OCI-LY1 (cell line): ENCODE data around the gene EFNA3.

ENCODE experiments used
- H2AFZ ChIP-seq: fragments of 200-600 bp; sonication (generic), shearing (Covaris generic); 2 replicates; pipeline ENCODE4 v1.6.0; 2014; ENCODE audit warnings: antibody characterized with exemption, mild to moderate bottlenecking, low read length
- H3F3A ChIP-seq: fragments of 200-600 bp; sonication (generic), shearing (Covaris generic); 2 replicates; pipeline ENCODE4 v1.6.0; 2014; ENCODE audit warnings: mild to moderate bottlenecking, antibody characterized with exemption, low read length, moderate library complexity; ENCODE audit not compliant: insufficient read depth
- H3K27ac ChIP-seq: fragments of 200-600 bp; sonication (generic); 2 replicates; pipeline ENCODE4 v1.5.1; 2014; ENCODE audit warnings: low read length, mixed run types, mild to moderate bottlenecking, low read depth; ENCODE audit not compliant: poor library complexity, severe bottlenecking
- H3K27me3 ChIP-seq: fragments of 200-600 bp; sonication (generic); 2 replicates; pipeline ENCODE4 v1.6.0; 2014; ENCODE audit warnings: antibody characterized with exemption, mild to moderate bottlenecking, low read length, moderate library complexity; ENCODE audit not compliant: insufficient read depth
- H3K36me3 ChIP-seq: fragments of 200-600 bp; sonication (generic); 2 replicates; pipeline ENCODE4 v1.6.1; 2014; ENCODE audit warnings: mild to moderate bottlenecking, antibody characterized with exemption, low read length, moderate library complexity, mixed read lengths; ENCODE audit not compliant: insufficient read depth
- H3K4me1 ChIP-seq: fragments of 200-600 bp; sonication (generic); 2 replicates; pipeline ENCODE4 v1.5.1; 2014; ENCODE audit warnings: mild to moderate bottlenecking, low read length, moderate library complexity; ENCODE audit not compliant: insufficient read depth, severe bottlenecking
- H3K4me2 ChIP-seq: fragments of 200-600 bp; sonication (generic), shearing (Covaris generic); 2 replicates; pipeline ENCODE4 v1.6.1; 2014; ENCODE audit warnings: low read length
- H3K4me3 ChIP-seq: fragments of 200-600 bp; sonication (generic); 2 replicates; pipeline ENCODE4 v1.5.1; 2014; ENCODE audit warnings: low read length, low read depth, mild to moderate bottlenecking, mixed read lengths; ENCODE audit not compliant: poor library complexity, severe bottlenecking
- H3K79me2 ChIP-seq: fragments of 200-600 bp; shearing (Covaris generic); 2 replicates; pipeline ENCODE4 v1.6.1; 2016; ENCODE audit warnings: mixed run types, low read length, mixed read lengths; ENCODE audit not compliant: insufficient read depth
- H3K9ac ChIP-seq: fragments of 200-600 bp; sonication (generic), shearing (Covaris generic); 2 replicates; pipeline ENCODE4 v1.6.1; 2014; ENCODE audit warnings: mild to moderate bottlenecking, low read length, mixed read lengths
- H3K9me2 ChIP-seq: fragments of 200-600 bp; sonication (generic), shearing (Covaris generic); 2 replicates; pipeline ENCODE4 v1.6.1; 2014; ENCODE audit warnings: low read depth, mild to moderate bottlenecking, low read length, mixed read lengths
- H3K9me3 ChIP-seq: fragments of 200-600 bp; shearing (Covaris generic); 2 replicates; pipeline ENCODE4 v1.6.1; 2014; ENCODE audit warnings: low read length, mixed read lengths
- H4K20me1 ChIP-seq: fragments of 200-600 bp; sonication (generic), shearing (Covaris generic); 2 replicates; pipeline ENCODE4 v1.6.0; 2016; ENCODE audit warnings: mild to moderate bottlenecking, low read length; ENCODE audit not compliant: insufficient read depth
- EZH2 ChIP-seq: fragments of 200-600 bp; sonication (generic), shearing (Covaris generic); IDR thresholded peaks from 2 replicates; pipeline ENCODE4 v1.8.0; 2017; ENCODE audit warnings: borderline replicate concordance, mixed run types, mild to moderate bottlenecking, antibody characterized with exemption, low read length, moderate library complexity, mixed read lengths
- TF ChIP-seq, protein P1 (sequence below): fragments of 200-600 bp; sonication (generic), shearing (Covaris generic); IDR thresholded peaks from 2 replicates; pipeline ENCODE4 v1.5.1; 2017; ENCODE audit warnings: mild to moderate bottlenecking, antibody characterized with exemption, low read length, moderate library complexity, mixed read lengths

EFNA3 gene

GRCh38 chr1:155040358-155041093 is 38.1 kb upstream of the EFNA3 start:
- no peak overlapping the region for H2AFZ ChIP-seq
- no peaks in the 10 kb centered on the region for H3K9me3 ChIP-seq
- no peak overlapping the region for H3K4me3 ChIP-seq
- no peaks in the 10 kb centered on the region for H4K20me1 ChIP-seq
- no peaks in the 10 kb centered on the region for H3K9me2 ChIP-seq
- H3K4me2 ChIP-seq: no peak overlapping the region
- H3K36me3 ChIP-seq: no peaks in the 10 kb centered on the region
- H3K27ac ChIP-seq: no peak overlapping the region
- H3K27me3 ChIP-seq: peaks cover 11% of the 10 kb centered on the region
- no peak for TF ChIP-seq EZH2
- TF ChIP-seq, protein P1, sequence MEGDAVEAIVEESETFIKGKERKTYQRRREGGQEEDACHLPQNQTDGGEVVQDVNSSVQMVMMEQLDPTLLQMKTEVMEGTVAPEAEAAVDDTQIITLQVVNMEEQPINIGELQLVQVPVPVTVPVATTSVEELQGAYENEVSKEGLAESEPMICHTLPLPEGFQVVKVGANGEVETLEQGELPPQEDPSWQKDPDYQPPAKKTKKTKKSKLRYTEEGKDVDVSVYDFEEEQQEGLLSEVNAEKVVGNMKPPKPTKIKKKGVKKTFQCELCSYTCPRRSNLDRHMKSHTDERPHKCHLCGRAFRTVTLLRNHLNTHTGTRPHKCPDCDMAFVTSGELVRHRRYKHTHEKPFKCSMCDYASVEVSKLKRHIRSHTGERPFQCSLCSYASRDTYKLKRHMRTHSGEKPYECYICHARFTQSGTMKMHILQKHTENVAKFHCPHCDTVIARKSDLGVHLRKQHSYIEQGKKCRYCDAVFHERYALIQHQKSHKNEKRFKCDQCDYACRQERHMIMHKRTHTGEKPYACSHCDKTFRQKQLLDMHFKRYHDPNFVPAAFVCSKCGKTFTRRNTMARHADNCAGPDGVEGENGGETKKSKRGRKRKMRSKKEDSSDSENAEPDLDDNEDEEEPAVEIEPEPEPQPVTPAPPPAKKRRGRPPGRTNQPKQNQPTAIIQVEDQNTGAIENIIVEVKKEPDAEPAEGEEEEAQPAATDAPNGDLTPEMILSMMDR: no peak
- H3K9ac ChIP-seq: no peak overlapping the region
- no peaks in the 10 kb centered on the region for H3K4me1 ChIP-seq
- no peaks in the 10 kb centered on the region for H3K79me2 ChIP-seq
- no peaks in the 10 kb centered on the region for H3F3A ChIP-seq

- no peaks in the 10 kb centered on the region for H3F3A ChIP-seq
- H2AFZ ChIP-seq: no peak overlapping the region
Measured at GRCh38 chr1:155042789-155043188, 35.8 kb upstream of the EFNA3 start.

GRCh38 chr1:155043301-155043702 is 35.3 kb upstream of the EFNA3 start:
- Histone ChIP-seq H3K27ac (no peak overlapping the region), H2AFZ (no peak overlapping the region), H3K4me2 (no peak overlapping the region), H3K4me1 (no peaks in the 10 kb centered on the region), H3K27me3 (peaks cover 7% of the 10 kb centered on the region), H4K20me1 (no peaks in the 10 kb centered on the region), H3K36me3 (no peaks in the 10 kb centered on the region), H3K4me3 (no peak overlapping the region), H3K9me3 (no peaks in the 10 kb centered on the region), H3K9ac (no peak overlapping the region), H3K79me2 (no peaks in the 10 kb centered on the region), H3K9me2 (no peaks in the 10 kb centered on the region), H3F3A (no peaks in the 10 kb centered on the region)
- TF ChIP-seq EZH2: no peak
- TF ChIP-seq, protein P1: no peak

More at GRCh38 chr1:155042789-155043188, 35.8 kb upstream of the EFNA3 start:
- H3K9me2 ChIP-seq: no peaks in the 10 kb centered on the region
- no peaks in the 10 kb centered on the region for H3K36me3 ChIP-seq
- H3K4me2 ChIP-seq: no peak overlapping the region
- no peak overlapping the region for H3K9ac ChIP-seq
- TF ChIP-seq, protein P1: no peak
- no peak for TF ChIP-seq EZH2
- no peaks in the 10 kb centered on the region for H3K9me3 ChIP-seq
- peaks cover 7% of the 10 kb centered on the region for H3K27me3 ChIP-seq
- no peak overlapping the region for H3K27ac ChIP-seq
- no peak overlapping the region for H3K4me3 ChIP-seq
- H3K79me2 ChIP-seq: no peaks in the 10 kb centered on the region
- H4K20me1 ChIP-seq: no peaks in the 10 kb centered on the region
- H3K4me1 ChIP-seq: no peaks in the 10 kb centered on the region
